Endodermal cell (in vitro differentiated cells): ENCODE data around the gene USP31. TPM values are rescaled to one million over a fixed set of nuclear protein-coding genes. Genes with fewer than 3 reads are reported as not detected.

Experiments
- DNase-seq: peaks from one replicate; pipeline ENCODE4 v3.0.0-alpha.2; 2017
- H3K27ac ChIP-seq: 2 replicates; pipeline ENCODE4 v1.5.1; 2013; ENCODE audit warnings: mild to moderate bottlenecking, low read depth, low read length, moderate library complexity
- H3K27me3 ChIP-seq: 2 replicates; pipeline ENCODE4 v1.6.1; 2013; ENCODE audit warnings: mild to moderate bottlenecking, low read length, moderate library complexity; ENCODE audit not compliant: insufficient read depth, control insufficient read depth, poor library complexity, severe bottlenecking
- H3K36me3 ChIP-seq: 2 replicates; pipeline ENCODE4 v1.7.0; 2013; ENCODE audit warnings: mild to moderate bottlenecking, low read length, moderate library complexity; ENCODE audit not compliant: control insufficient read depth, insufficient read depth
- H3K4me1 ChIP-seq: one replicate; pipeline ENCODE4 v1.7.0; 2013; ENCODE audit warnings: low read length; ENCODE audit not compliant: control insufficient read depth, insufficient read depth
- H3K4me3 ChIP-seq: 2 replicates; pipeline ENCODE4 v1.5.1; 2013; ENCODE audit warnings: mild to moderate bottlenecking, low read length, moderate library complexity
- H3K9ac ChIP-seq: 2 replicates; pipeline ENCODE4 v1.6.1; 2013; ENCODE audit warnings: mild to moderate bottlenecking, low read length, moderate library complexity; ENCODE audit not compliant: poor library complexity, severe bottlenecking; ENCODE audit errors: extremely low read depth
- H3K9me3 ChIP-seq: 2 replicates; pipeline ENCODE4 v1.6.1; 2013; ENCODE audit warnings: mild to moderate bottlenecking, low read length, moderate library complexity; ENCODE audit not compliant: control insufficient read depth
- H3K27ac Mint-ChIP-seq: 2 replicates; pipeline ENCODE4 v1.8.0; 2020; ENCODE audit warnings: mixed read lengths
- H3K27me3 Mint-ChIP-seq: 2 replicates; pipeline ENCODE4 v1.8.0; 2021; ENCODE audit warnings: mild to moderate bottlenecking, mixed read lengths; ENCODE audit not compliant: insufficient read depth
- H3K36me3 Mint-ChIP-seq: 2 replicates; pipeline ENCODE4 v1.8.0; 2020; ENCODE audit warnings: low read depth, mixed read lengths
- H3K4me1 Mint-ChIP-seq: 2 replicates; pipeline ENCODE4 v1.8.0; 2020; ENCODE audit warnings: mixed read lengths
- H3K4me3 Mint-ChIP-seq: 2 replicates; pipeline ENCODE4 v1.8.0; 2020; ENCODE audit warnings: mild to moderate bottlenecking, moderate library complexity, mixed read lengths
- H3K9me3 Mint-ChIP-seq: 2 replicates; pipeline ENCODE4 v1.8.0; 2020; ENCODE audit warnings: mild to moderate bottlenecking, mixed read lengths
- CTCF ChIP-seq: fragments of 200-600 bp; sonication (generic); conservative IDR thresholded peaks from 2 replicates; pipeline ENCODE4 v1.5.0; 2021; ENCODE audit warnings: antibody characterized with exemption, mild to moderate bottlenecking
- WGBS, 2 experiments: methylation state at CpG; one replicate each; pipeline versions ENCODE4 v1.1.5 to v1.1.7; 2013; ENCODE audit warnings: missing lambda C conversion rate in 2 of 2, mixed read lengths in 1 of 2; ENCODE audit not compliant: insufficient coverage in 1 of 2, insufficient read length in 1 of 2; 5-methylcytosine and 5-hydroxymethylcytosine counted together
- total RNA-seq, 2 donors: library from RNA; stranded (reverse); fragmentation: NEBNext Ultra II Directional in 1 of 2; extraction: Animal tissue kit (Norgen Biotek cat#: 25700) in 1 of 2; gene quantifications; 2 replicates in 1 of 2; 3 replicates in 1 of 2; pipeline ENCODE4 v1.2.1, GENCODE V29; 2021

USP31 gene
- total RNA-seq, 2 donors from 2014 or later, result 19.9 to 22.1 TPM

GRCh38 chr16:23172994-23173393, 23.7 kb upstream of the USP31 start:
- Histone ChIP-seq H3K4me1 (no peaks in the 10 kb centered on the region), H3K9ac (no peak overlapping the region), H3K36me3 (no peaks in the 10 kb centered on the region), H3K27ac (no peak overlapping the region), H3K9me3 (no peaks in the 10 kb centered on the region), H3K27me3 (peaks cover 9% of the 10 kb centered on the region), H3K4me3 (no peak overlapping the region)
- DNase-seq, result no peak
- peaks cover 4% of the 10 kb centered on the region for H3K27me3 Mint-ChIP-seq
- H3K36me3 Mint-ChIP-seq, result no peaks in the 10 kb centered on the region
- no peak for TF ChIP-seq CTCF
- no peak overlapping the region for H3K27ac Mint-ChIP-seq
- no peak overlapping the region for H3K4me3 Mint-ChIP-seq
- 67 to 100% methylated on average over 2 to 3 of the region's 3 CpGs for WGBS, 2 experiments
- H3K9me3 Mint-ChIP-seq, result no peaks in the 10 kb centered on the region
- no peaks in the 10 kb centered on the region for H3K4me1 Mint-ChIP-seq

- Mint-ChIP-seq H3K27me3 (peaks cover 4% of the 10 kb centered on the region), H3K4me3 (no peak overlapping the region), H3K36me3 (no peaks in the 10 kb centered on the region), H3K27ac (no peak overlapping the region), H3K4me1 (no peaks in the 10 kb centered on the region), H3K9me3 (no peaks in the 10 kb centered on the region)
- Histone ChIP-seq H3K27ac (no peak overlapping the region), H3K9me3 (no peaks in the 10 kb centered on the region), H3K36me3 (no peaks in the 10 kb centered on the region), H3K27me3 (peaks cover 9% of the 10 kb centered on the region), H3K4me3 (no peak overlapping the region), H3K9ac (no peak overlapping the region), H3K4me1 (no peaks in the 10 kb centered on the region)
- DNase-seq, result no peak
- 68% methylated on average over 7 of the region's 7 CpGs; no CpG with 5 or more reads in 1 of the 2 experiments for WGBS, 2 experiments
- no peak for TF ChIP-seq CTCF
Measured at GRCh38 chr16:23172583-23172982, 23.3 kb upstream of the USP31 start.

GRCh38 chr16:23164736-23165135, 15.5 kb upstream of the USP31 start:
- Histone ChIP-seq H3K4me3 (no peak overlapping the region), H3K27ac (no peak overlapping the region), H3K4me1 (no peaks in the 10 kb centered on the region), H3K9ac (no peak overlapping the region), H3K27me3 (no peaks in the 10 kb centered on the region), H3K36me3 (no peaks in the 10 kb centered on the region), H3K9me3 (no peaks in the 10 kb centered on the region)
- Mint-ChIP-seq H3K4me3 (no peak overlapping the region), H3K4me1 (no peaks in the 10 kb centered on the region), H3K36me3 (no peaks in the 10 kb centered on the region), H3K27me3 (no peaks in the 10 kb centered on the region), H3K27ac (no peak overlapping the region), H3K9me3 (peaks cover 8% of the 10 kb centered on the region)
- no peak for TF ChIP-seq CTCF
- no peak for DNase-seq
- 43 to 71% methylated on average over 1 to 2 of the region's 4 CpGs for WGBS, 2 experiments
